Measurements from ENCODE around the gene SOAT2.

SOAT2 gene

DNA sequence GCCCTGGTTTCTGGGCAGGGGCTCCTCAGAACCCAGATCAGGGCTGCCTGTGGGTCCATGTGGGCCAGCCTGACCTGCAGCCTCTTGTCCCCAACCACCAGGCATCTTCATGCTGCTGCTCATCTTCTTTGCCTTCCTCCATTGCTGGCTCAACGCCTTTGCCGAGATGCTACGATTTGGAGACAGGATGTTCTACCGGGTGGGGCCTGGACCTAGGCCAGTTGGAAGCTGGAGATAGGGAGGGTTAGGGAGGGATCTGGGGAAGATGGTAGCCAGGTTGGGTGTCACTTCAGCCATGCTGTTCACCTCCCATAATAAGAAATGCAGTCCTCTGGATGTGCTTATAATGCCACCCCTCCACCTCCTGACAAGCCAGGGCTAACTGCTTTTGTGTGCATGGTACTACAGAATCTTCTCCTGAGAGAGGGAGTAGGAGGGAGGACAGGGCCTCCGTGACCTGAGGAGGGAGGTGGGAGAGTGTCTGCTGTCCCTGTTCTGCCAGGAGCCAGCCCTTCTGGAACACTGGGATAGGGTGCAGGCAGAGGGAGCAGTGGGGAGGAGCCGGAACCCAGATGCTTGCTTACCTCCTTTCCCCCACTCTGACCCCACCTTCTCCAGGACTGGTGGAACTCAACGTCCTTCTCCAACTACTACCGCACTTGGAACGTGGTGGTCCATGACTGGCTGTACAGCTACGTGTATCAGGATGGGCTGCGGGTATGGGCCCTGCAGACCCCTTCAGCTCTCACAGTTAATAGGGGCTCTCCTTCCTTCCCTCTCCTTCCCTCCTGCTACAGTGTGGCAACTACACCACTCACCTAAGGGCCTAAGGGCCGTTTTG lies 17.6 kb downstream of the SOAT2 start:
- Mint-ChIP-seq H3K4me1 (ENCODE audit: low read depth) (no peaks in the 10 kb centered on the region), H3K36me3 (ENCODE audit: low read depth) (no peaks in the 10 kb centered on the region), H3K27ac (no peak overlapping the region), H3K27me3 (ENCODE audit: low read depth) (no peaks in the 10 kb centered on the region), H3K9me3 (no peaks in the 10 kb centered on the region), H3K4me3 (no peak overlapping the region)
- no peak for DNase-seq (ENCODE audit: low spot score)

GRCh38 chr12:53122961-53123468 lies 19.7 kb downstream of the SOAT2 start:
- H3K27me3 Mint-ChIP-seq (ENCODE audit: low read depth), result peaks cover 10% of the 10 kb centered on the region
- H3K27ac Mint-ChIP-seq, result no peak overlapping the region
- DNase-seq (ENCODE audit: low spot score), result no peak
- no peaks in the 10 kb centered on the region for H3K9me3 Mint-ChIP-seq
- no peaks in the 10 kb centered on the region for H3K36me3 Mint-ChIP-seq (ENCODE audit: low read depth)
- no peaks in the 10 kb centered on the region for H3K4me1 Mint-ChIP-seq (ENCODE audit: low read depth)
- no peak overlapping the region for H3K4me3 Mint-ChIP-seq

GRCh38 chr12:53123578-53124351 lies 20.5 kb downstream of the SOAT2 start:
- DNase-seq (ENCODE audit: low spot score), result no peak
- Mint-ChIP-seq H3K4me1 (ENCODE audit: low read depth) (no peaks in the 10 kb centered on the region), H3K4me3 (no peak overlapping the region), H3K27me3 (ENCODE audit: low read depth) (peaks cover 12% of the 10 kb centered on the region), H3K36me3 (ENCODE audit: low read depth) (no peaks in the 10 kb centered on the region), H3K9me3 (no peaks in the 10 kb centered on the region), H3K27ac (no peak overlapping the region)

- Mint-ChIP-seq H3K27ac (no peak overlapping the region), H3K9me3 (no peaks in the 10 kb centered on the region), H3K27me3 (ENCODE audit: low read depth) (peaks cover 16% of the 10 kb centered on the region), H3K36me3 (ENCODE audit: low read depth) (no peaks in the 10 kb centered on the region), H3K4me3 (no peak overlapping the region), H3K4me1 (ENCODE audit: low read depth) (no peaks in the 10 kb centered on the region)
- no peak for DNase-seq (ENCODE audit: low spot score)
Observed at GRCh38 chr12:53124352-53124723, 21.1 kb downstream of the SOAT2 start.

DNA sequence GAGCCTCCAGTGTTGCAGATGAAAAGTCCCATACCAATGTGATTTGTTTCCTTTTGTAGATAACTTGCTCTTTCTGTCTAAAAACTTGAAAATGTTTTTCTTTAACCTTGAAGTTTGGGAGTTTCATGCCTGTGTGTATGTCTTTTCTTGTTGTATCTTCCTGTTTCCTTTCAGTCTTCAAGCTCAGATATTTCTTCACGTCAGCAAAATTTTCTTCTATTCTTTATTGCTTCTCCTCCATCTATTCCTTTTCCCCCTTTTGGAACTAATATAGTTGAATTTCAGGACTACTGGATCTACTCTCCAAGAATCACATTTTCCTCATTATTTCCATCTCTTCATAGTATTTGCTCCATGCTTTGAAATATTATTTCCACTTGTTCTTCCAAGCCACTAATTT lies 23.9 kb downstream of the SOAT2 start:
- Mint-ChIP-seq H3K4me1 (ENCODE audit: low read depth) (no peaks in the 10 kb centered on the region), H3K4me3 (no peak overlapping the region), H3K36me3 (ENCODE audit: low read depth) (no peaks in the 10 kb centered on the region), H3K27ac (no peak overlapping the region), H3K9me3 (no peaks in the 10 kb centered on the region), H3K27me3 (ENCODE audit: low read depth) (peaks cover 19% of the 10 kb centered on the region)
- no peak for DNase-seq (ENCODE audit: low spot score)

DNA sequence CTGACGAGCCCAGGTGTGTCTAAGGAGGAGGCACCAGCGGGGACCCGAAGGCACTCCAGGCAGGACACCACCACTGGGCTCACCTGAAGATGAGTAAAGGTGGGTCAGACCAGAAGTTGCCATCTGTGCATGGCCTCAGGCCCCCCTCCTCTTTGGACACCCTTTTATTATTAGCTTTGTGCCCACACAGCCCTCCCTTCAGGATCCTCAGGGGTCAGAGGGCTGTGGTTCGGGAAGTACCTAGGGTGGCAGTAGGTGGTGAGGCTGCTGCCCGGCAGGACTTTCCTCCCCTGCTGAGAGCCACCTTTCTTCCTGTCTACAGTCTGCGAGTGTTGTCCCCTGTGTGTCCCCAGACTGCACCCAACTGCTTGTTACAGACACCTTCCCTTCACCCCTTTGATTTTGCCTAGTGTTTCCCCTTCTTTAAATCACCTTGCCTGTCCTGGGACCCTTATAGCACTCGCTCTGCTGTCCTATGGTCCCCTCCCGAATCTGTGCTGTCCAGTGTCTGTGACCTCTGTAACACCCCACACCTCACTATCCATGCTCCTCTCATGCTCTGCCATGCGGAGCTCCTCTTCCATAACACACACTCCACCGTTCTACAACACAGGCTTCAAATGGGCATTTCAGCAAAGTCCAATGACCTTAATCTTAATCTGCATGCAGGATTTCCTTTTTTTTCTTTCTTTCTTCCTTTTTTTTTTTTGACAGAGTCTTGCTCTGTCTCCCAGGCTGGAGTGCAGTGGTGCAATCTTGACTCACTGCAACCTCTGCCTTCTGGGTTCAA lies 25.7 kb downstream of the SOAT2 start:
- DNase-seq (ENCODE audit: low spot score), result no peak
- H3K27ac Mint-ChIP-seq, result no peak overlapping the region
- no peaks in the 10 kb centered on the region for H3K36me3 Mint-ChIP-seq (ENCODE audit: low read depth)
- H3K27me3 Mint-ChIP-seq (ENCODE audit: low read depth), result peaks cover 19% of the 10 kb centered on the region
- H3K9me3 Mint-ChIP-seq, result no peaks in the 10 kb centered on the region
- H3K4me1 Mint-ChIP-seq (ENCODE audit: low read depth), result no peaks in the 10 kb centered on the region
- H3K4me3 Mint-ChIP-seq, result no peak overlapping the region

DNA sequence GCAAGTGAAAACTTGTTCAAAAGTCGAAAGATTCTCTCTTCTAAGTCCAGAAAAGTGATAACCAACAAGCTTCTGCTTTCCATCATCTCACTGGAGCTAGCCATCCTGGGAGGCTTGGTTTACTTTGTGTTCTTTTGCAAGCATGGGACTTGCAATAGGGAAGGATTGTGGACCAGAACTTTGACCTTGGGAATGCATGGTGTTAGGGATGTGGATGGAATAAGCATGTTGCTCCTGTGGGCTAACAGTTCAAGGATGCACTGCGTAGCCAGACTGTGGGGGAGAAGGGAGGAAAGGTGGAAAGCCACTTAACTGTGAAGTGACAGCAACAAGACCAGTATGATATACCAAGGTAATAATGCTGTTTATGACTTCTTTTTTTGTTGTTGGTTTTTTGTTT lies 28.6 kb downstream of the SOAT2 start:
- Mint-ChIP-seq H3K27ac (no peak overlapping the region), H3K9me3 (peaks cover under 1% of the 10 kb centered on the region), H3K4me1 (ENCODE audit: low read depth) (no peaks in the 10 kb centered on the region), H3K36me3 (ENCODE audit: low read depth) (no peaks in the 10 kb centered on the region), H3K27me3 (ENCODE audit: low read depth) (peaks cover 26% of the 10 kb centered on the region), H3K4me3 (no peak overlapping the region)
- DNase-seq (ENCODE audit: low spot score), result no peak

DNA sequence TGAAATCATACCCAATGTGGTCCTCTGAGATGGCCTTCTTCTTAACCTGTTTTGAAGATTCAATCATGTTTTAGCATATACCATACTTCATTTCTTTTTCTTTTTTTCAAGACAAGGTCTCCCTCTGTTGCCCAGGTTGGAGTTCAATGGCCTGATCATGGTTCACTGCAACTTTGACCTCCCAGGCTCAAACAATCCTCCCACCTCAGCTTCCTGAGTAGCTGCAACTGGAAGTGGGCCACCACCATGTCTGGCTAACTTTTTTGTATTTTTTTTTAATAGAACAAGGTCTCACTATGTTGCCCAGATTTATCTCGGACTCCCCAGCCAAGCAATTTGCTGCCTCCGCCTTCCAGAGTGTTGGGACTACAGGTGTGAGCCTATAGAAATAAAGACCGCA lies 30.4 kb downstream of the SOAT2 start:
- no peaks in the 10 kb centered on the region for H3K36me3 Mint-ChIP-seq (ENCODE audit: low read depth)
- H3K4me1 Mint-ChIP-seq (ENCODE audit: low read depth), result no peaks in the 10 kb centered on the region
- H3K27ac Mint-ChIP-seq, result no peak overlapping the region
- no peak overlapping the region for H3K4me3 Mint-ChIP-seq
- peaks cover 13% of the 10 kb centered on the region for H3K9me3 Mint-ChIP-seq
- DNase-seq (ENCODE audit: low spot score), result no peak
- H3K27me3 Mint-ChIP-seq (ENCODE audit: low read depth), result peaks cover 19% of the 10 kb centered on the region

DNA sequence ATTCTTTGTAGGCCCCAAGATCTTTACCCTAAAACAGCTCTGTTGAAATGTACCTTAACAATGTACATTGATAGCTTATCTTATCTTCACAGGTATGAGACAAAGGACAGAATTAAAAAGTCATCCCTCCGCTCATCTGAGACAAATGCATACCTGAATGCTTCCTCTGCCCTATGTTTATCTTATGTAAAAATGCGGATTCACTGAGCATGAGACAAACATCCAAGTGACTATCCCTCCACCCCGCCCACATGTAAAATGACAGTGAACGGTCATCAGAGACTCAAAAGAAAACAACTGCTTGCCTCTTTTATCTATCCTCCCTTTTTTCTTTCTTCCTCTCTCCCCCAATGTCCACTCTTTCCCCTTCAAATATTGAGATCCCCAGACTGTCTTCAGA lies 40.1 kb downstream of the SOAT2 start:
- no peak for DNase-seq (ENCODE audit: low spot score)
- Mint-ChIP-seq H3K4me1 (ENCODE audit: low read depth) (no peaks in the 10 kb centered on the region), H3K36me3 (ENCODE audit: low read depth) (no peaks in the 10 kb centered on the region), H3K9me3 (peaks cover 11% of the 10 kb centered on the region), H3K4me3 (no peak overlapping the region), H3K27ac (no peak overlapping the region), H3K27me3 (ENCODE audit: low read depth) (no peaks in the 10 kb centered on the region)

DNA sequence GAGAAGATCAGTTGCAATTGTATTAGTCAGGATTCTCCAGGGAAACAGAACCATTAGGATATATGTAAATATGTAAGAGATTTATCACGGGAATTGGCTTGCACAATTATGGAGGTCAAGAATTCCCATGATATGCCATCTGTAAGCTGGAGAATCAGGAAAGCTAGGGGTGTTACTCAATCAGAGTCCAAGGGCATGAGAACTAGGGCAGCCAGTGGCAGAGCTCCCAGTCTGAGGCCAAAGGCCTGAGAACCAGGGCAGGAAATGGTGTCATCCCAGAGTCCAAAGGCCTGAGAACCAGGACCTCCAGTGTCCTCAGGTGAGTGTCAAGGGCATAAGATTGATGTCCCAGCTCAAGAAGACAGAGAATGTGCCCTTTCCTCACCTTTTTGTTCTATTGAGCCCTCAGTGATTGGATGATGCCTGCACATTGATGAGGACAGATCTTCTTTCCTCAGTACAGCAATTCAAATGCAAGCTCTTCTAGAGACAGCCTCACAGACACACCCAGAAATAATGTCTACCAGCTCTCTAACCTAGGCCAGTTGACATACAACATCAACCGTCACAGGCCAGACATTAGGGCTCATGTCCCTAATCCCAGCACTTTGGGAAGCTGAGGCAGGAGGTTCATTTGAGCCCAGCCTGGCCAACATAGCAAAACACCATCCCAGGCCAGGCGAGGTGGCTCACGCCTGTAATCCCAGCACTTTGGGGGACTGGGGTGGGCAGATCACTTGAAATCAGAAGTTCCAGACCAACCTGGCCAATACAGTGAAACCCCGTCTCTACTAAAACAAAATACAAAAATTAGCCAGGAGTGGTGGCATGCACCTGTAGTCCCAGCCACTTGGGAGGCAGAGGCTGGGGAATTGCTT lies 42.3 kb downstream of the SOAT2 start:
- Mint-ChIP-seq H3K27ac (no peak overlapping the region), H3K4me1 (ENCODE audit: low read depth) (no peaks in the 10 kb centered on the region), H3K9me3 (no peaks in the 10 kb centered on the region), H3K27me3 (ENCODE audit: low read depth) (no peaks in the 10 kb centered on the region), H3K4me3 (no peak overlapping the region), H3K36me3 (ENCODE audit: low read depth) (no peaks in the 10 kb centered on the region)
- DNase-seq (ENCODE audit: low spot score), result no peak

DNA sequence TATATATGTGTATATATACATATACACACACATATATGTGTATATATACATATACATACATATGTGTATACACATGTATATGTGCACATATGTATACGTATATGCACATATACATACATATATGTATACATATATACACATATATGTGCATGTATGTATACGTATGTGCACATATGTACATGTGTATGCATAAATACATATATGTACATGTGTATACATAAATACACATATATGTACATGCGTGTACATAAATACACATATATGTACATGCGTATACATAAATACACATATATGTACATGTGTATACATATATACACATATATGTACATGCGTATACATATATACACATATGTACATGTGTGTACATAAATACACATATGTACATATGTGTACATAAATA lies 43.9 kb downstream of the SOAT2 start:
- Mint-ChIP-seq H3K27ac (no peak overlapping the region), H3K27me3 (ENCODE audit: low read depth) (no peaks in the 10 kb centered on the region), H3K36me3 (ENCODE audit: low read depth) (no peaks in the 10 kb centered on the region), H3K9me3 (no peaks in the 10 kb centered on the region), H3K4me3 (no peak overlapping the region), H3K4me1 (ENCODE audit: low read depth) (no peaks in the 10 kb centered on the region)
- no peak for DNase-seq (ENCODE audit: low spot score)

DNA sequence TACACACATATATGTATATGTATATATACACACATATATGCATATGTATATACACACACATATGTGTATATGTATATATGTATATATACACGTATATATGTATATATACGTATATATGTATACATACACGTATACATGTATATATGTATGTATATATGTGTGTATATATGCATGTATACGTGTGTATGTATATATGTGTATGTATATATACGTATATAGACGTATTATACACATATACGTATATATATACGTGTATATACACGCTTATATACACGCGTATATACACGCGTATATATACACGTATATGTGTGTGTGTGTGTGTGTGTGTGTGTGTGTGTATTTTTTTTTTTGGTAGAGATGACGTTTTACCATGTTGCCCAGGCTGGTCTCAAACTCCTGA lies 44.4 kb downstream of the SOAT2 start:
- no peak overlapping the region for H3K4me3 Mint-ChIP-seq
- no peak overlapping the region for H3K27ac Mint-ChIP-seq
- H3K36me3 Mint-ChIP-seq (ENCODE audit: low read depth), result no peaks in the 10 kb centered on the region
- DNase-seq (ENCODE audit: low spot score), result no peak
- no peaks in the 10 kb centered on the region for H3K9me3 Mint-ChIP-seq
- H3K4me1 Mint-ChIP-seq (ENCODE audit: low read depth), result no peaks in the 10 kb centered on the region
- no peaks in the 10 kb centered on the region for H3K27me3 Mint-ChIP-seq (ENCODE audit: low read depth)

- DNase-seq (ENCODE audit: low spot score), result no peak
- Mint-ChIP-seq H3K27ac (no peak overlapping the region), H3K36me3 (ENCODE audit: low read depth) (no peaks in the 10 kb centered on the region), H3K4me1 (ENCODE audit: low read depth) (no peaks in the 10 kb centered on the region), H3K9me3 (no peaks in the 10 kb centered on the region), H3K27me3 (ENCODE audit: low read depth) (no peaks in the 10 kb centered on the region), H3K4me3 (no peak overlapping the region)
Observed at GRCh38 chr12:53151039-53151438, 47.8 kb downstream of the SOAT2 start.
